ENCODE measurements around the gene FAM135A. TPM values are rescaled to one million over a fixed set of nuclear protein-coding genes. Genes with fewer than 3 reads are reported as not detected.

Gene FAM135A
- total RNA-seq, 1 experiment from 2014 or later, result 31.0 TPM

DNA sequence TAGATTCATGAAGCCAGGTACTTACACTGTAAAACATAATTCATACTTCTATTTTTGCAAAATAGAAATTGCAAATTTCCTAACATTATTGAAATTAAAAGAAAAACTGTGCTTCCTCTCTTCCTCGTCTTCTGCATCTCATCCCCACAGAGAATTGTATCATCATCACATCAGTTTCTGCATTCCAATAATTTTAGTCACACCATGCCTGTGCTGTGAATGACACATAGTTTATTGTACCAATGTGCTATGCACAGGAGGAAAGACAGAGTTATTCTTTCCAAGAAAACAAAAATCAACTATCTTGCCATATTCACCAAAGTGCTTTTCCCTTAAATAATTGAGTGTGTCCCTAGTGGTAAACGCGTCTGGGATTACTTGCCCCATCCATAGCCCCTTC, 38.1 kb upstream of the FAM135A start:
- H3K9me3 Mint-ChIP-seq, result no peaks in the 10 kb centered on the region
- Histone ChIP-seq H2BK15ac (ENCODE audit: low read depth, low read length) (no peak overlapping the region), H3K9ac (ENCODE audit: extremely low read depth, insufficient read length, low read length) (no peak overlapping the region), H3K23ac (ENCODE audit: insufficient read length, low read depth, low read length) (no peak overlapping the region), H3K9me3 (ENCODE audit: control insufficient read depth, low read depth, low read length) (no peaks in the 10 kb centered on the region), H2BK12ac (ENCODE audit: insufficient read length, low read depth, low read length) (no peak overlapping the region), H4K20me1 (ENCODE audit: control insufficient read depth, insufficient read depth, insufficient read length) (no peaks in the 10 kb centered on the region), H2BK5ac (ENCODE audit: insufficient read length, low read length) (no peak overlapping the region), H3K23me2 (ENCODE audit: insufficient read length, low read depth, low read length, poor library complexity, severe bottlenecking) (no peaks in the 10 kb centered on the region), H3K18ac (ENCODE audit: insufficient read length, low read depth, low read length) (no peak overlapping the region), H4K91ac (ENCODE audit: insufficient read length, low read depth, low read length) (no peak overlapping the region), H2AK5ac (ENCODE audit: insufficient read length, low read length) (no peak overlapping the region), H3K79me1 (ENCODE audit: insufficient read depth, low read depth, low read length, poor library complexity, severe bottlenecking) (no peaks in the 10 kb centered on the region), H3K27ac (ENCODE audit: insufficient read length, low read depth, low read length) (no peak overlapping the region), H3K27me3 (ENCODE audit: insufficient read depth, low read length) (no peaks in the 10 kb centered on the region), H3K56ac (ENCODE audit: insufficient read length, low read depth, low read length) (no peak overlapping the region), H2AFZ (ENCODE audit: low read length) (no peak overlapping the region), H2BK120ac (ENCODE audit: low read depth, low read length, poor library complexity, severe bottlenecking) (no peak overlapping the region), H3K79me2 (ENCODE audit: insufficient read depth, low read length) (no peaks in the 10 kb centered on the region), H4K8ac (replicated peaks; ENCODE audit: insufficient read length, low read depth, low read length) (no peak overlapping the region), H4K5ac (ENCODE audit: insufficient read length, low read depth, low read length) (no peak overlapping the region), H3K4me2 (ENCODE audit: insufficient read depth, insufficient read length, low read length) (no peak overlapping the region), H3K4ac (ENCODE audit: low read depth, low read length) (no peak overlapping the region), H3T11ph (ENCODE audit: low read length) (no peak overlapping the region), H3K4me1 (ENCODE audit: insufficient read depth, low read length) (no peaks in the 10 kb centered on the region), H2BK20ac (ENCODE audit: low read depth, low read length, poor library complexity, severe bottlenecking) (no peak overlapping the region), H3K14ac (ENCODE audit: insufficient read depth, low read length) (no peak overlapping the region)
- no peak overlapping the region for H3K4me3 Mint-ChIP-seq
- H3K27me3 Mint-ChIP-seq (ENCODE audit: low read depth), result no peaks in the 10 kb centered on the region; the same call in 1 of the 2 replicates
- no CpG with 5 or more reads among the region's 3 CpGs for WGBS (ENCODE audit: extremely low coverage, insufficient read length, low lambda C conversion rate)
- H3K4me1 Mint-ChIP-seq, result peaks cover 0 to 3% of the 10 kb centered on the region in 2 experiments; a peak in 2 of 4 replicates
- DNase-seq, result no peak
- no peaks in the 10 kb centered on the region for H3K36me3 Mint-ChIP-seq (ENCODE audit: insufficient read depth in 1 of 3, low read depth in 3 of 3)
- no peak overlapping the region for H3K27ac Mint-ChIP-seq
- TF ChIP-seq, protein P1, sequence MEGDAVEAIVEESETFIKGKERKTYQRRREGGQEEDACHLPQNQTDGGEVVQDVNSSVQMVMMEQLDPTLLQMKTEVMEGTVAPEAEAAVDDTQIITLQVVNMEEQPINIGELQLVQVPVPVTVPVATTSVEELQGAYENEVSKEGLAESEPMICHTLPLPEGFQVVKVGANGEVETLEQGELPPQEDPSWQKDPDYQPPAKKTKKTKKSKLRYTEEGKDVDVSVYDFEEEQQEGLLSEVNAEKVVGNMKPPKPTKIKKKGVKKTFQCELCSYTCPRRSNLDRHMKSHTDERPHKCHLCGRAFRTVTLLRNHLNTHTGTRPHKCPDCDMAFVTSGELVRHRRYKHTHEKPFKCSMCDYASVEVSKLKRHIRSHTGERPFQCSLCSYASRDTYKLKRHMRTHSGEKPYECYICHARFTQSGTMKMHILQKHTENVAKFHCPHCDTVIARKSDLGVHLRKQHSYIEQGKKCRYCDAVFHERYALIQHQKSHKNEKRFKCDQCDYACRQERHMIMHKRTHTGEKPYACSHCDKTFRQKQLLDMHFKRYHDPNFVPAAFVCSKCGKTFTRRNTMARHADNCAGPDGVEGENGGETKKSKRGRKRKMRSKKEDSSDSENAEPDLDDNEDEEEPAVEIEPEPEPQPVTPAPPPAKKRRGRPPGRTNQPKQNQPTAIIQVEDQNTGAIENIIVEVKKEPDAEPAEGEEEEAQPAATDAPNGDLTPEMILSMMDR (conservative IDR thresholded peaks at IDR 0.05), result no peak
